Raji (cell line): ENCODE measurements around the gene CNBD2.

Source experiments
- POLR2A ChIP-seq: IDR thresholded peaks from 2 replicates; pipeline ENCODE4 v1.6.1; 2011; ENCODE audit warnings: low read depth, low read length, control low read depth; ENCODE audit not compliant: insufficient read depth

The CNBD2 gene

DNA sequence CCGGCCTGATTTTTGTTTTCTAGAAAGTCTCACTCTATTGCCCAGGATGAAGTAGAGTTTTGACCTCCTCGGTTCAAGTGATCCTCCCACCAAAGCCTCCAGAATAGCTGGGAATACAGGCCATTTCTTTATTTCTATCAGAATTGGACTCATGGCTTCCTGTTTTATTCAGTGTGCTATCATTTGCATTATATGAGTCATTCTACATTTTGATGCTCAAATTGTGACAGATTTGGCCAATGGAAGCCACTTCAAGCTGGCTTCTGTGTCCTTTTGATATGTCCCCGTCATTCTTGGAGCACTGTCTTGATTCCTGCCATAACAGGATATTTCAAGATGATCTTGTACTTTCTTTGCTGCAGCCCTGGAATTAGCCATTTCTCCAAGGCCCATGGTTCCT, 75.1 kb downstream of the CNBD2 start:
- TF ChIP-seq POLR2A: no peak

GRCh38 chr20:36043892-36044515, 75.6 kb downstream of the CNBD2 start:
- no peak for TF ChIP-seq POLR2A

GRCh38 chr20:36045373-36045714, 77.0 kb downstream of the CNBD2 start:
- no peak; the same call in 1 of the 2 replicates for TF ChIP-seq POLR2A

DNA sequence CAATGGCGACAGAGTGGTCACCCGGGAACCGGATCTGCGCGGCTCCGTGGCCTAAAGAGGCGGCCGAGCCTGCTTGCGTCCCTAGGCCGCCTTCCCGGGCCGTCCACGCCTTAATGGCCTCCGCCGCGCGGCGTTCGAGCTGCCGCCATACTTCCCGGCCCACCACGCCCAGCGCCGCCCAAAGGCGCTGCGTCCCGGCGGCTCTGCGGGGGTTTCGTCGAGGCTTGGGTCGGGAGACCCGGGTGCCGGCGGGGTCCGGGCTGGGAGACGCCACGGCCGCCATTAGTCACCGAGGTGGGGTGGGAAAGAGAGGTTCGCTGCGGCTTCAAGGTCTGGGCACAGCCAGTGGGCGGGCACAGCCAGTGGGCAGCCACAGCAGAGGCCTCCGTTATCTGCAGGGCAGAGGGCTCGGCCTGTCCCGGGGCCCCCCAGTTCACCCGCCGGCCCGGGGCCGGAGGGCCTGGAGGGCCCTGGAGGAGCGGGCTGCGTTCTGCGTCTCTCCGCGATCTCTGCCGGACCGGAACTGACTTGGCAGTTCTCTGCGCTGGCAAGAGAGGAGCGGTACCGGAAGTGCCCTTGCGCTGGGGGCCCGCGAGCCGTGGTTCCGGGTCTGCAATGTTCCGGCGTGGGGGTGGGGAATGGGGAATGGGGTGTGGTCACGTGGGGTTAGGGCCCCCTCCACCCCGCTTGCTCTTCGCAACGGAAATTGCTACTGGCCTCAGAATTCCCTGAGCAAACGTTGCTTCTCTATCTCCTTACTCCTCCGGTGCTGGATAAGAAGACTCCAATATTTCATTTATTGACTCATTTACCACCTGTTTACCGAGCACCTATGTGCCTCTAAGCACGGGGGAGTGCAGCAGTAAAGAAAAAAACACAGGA, 82.3 kb downstream of the CNBD2 start:
- TF ChIP-seq POLR2A: peak; percentile 96

DNA sequence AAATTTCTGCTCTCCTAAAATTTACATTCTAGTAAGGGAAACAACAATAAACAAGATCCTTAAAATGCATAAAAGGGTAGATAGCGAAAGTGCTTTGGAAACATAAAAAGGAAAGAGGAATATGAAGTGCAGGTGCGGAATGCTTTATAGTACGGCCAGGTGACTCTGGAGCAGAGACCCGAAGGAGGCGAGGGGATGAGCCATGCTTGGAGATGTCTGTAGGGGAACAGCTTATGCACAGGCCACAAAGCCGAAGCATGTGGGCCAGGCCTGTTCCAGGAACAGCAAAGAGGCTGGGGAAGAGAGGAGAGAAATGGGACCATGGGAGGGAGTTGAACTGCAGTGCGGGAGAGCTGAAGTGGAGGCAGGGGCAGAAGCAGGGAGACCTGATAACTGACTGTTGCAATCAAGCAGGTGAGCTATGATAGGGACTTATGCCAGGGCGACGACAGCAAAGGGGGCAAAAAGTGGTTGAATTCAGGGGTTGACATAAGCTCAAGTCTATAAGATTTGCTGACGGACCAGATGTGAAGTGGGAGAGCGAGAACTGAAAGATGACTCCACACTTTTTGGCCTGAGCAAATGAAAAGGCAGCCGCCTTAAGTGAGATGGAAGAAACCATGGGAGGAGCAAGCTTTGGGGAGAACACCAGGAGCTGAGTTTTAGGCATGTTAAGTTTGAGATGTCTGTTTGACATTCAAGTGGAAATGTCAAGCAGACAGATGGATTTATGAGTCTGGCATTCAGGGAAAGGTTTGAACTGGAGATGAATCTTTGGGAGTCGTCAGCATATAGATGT, 83.1 kb downstream of the CNBD2 start:
- no peak for TF ChIP-seq POLR2A

GRCh38 chr20:36052117-36052513, 83.7 kb downstream of the CNBD2 start:
- TF ChIP-seq POLR2A: no peak

DNA sequence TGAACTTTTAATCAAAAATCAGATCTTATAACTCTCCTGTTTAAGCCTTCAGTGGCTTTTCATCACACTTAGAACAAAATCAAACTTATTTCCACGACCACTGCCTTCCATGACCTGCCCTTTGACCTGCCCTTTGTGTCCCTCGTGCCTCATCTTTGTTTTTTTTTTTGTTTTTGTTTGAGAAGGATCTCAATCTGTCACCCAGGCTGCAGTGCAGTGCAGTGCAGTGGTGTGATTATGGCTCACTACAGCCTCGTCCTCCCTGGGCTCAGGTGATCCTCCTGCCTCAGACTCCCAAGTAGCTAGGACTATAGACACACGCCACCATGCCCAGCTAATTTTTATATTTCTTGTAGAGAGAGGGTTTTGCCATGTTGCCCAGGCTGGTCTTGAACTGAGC, 86.8 kb downstream of the CNBD2 start:
- no peak for TF ChIP-seq POLR2A

DNA sequence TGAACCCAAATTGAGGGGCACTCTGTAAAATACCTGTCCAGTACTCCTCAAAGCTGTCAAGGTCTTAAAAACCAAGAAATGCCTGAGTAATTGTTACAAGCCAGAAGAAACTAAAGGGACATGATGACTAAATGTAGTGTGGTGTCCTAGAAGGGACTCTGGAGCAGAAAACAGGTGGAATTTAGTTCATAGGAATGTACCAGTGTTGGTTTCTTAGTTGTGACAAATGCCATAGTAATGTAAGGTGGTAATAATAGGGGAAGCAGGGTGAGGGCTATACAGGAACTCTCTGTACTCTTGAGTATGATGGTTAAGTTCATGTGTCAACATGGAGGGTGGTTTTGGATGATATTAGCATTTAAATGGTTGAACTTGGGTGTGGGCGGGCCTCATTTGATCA, 92.3 kb downstream of the CNBD2 start:
- TF ChIP-seq POLR2A: no peak

DNA sequence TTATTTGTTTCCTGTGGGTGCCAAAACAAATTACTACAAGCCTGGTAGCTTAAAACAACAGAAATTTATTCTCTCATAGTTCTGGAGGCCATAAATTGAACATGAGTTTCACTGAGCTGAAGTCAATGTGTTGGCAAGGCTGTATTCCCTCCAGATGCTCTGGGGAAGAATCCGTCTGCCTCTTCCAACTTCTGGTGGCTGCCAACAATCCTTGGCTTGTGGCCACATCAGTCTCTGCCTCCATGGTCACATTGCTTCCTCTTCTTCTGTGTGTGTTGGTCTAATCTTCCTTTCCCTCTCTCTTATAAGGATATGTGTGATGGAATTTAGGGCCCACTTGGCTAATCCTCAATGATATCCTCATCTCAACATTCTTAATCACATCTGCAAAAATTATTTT, 93.4 kb downstream of the CNBD2 start:
- no peak for TF ChIP-seq POLR2A

DNA sequence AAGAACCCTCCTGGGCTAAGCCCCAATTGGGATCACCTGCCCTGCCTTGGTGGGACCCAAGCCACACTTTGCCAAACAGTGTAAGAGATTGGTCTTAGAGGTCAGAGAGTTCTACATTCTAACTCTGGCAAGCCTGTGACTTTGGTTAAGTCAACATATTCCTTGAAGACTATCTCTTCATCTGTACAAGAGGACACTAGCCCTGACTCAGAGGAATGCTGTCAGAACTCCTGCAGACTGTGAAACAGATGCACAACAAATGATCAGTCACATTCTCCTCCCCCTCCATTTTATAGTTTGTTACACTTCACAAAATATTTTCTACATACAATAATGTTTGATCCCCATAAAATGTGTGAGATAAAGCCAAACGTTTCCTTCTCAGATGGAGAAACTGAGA, 94.4 kb downstream of the CNBD2 start:
- no peak for TF ChIP-seq POLR2A

DNA sequence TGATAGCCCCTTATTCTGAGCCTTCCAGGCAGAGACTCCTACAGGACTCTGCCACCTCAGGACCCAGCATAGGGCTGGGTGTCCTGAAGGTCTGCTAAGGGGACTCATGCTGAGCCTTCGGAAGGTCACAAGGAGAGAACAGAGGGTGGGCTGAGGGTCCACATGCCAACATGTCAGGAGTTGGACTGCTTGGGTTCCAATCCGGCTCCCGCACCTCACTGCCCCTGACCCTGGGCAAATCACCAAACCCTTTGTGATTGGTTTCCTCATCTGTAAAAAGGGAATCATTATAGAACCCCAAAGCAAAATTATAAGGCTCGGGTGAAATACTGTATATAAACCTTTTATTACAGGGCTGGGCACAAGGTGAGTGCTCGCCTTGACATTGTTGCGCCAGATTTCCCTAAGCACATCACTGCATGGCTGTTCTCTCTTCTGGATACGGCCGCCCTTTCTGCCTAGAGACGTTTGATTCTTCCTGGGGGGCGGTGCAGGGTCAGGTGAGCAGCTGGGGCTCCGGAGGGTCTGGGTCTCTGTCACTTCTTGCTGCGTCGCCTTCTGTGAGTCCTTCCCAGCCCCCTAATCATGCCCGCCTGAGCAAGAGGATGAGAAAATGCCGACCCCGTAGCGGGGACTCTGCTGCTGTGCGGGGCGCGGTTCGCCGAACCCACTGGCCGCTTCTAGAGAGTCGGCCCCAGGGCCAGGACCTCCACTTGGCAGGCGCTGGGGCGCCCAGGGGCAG, 95.7 kb downstream of the CNBD2 start:
- TF ChIP-seq POLR2A: no peak

DNA sequence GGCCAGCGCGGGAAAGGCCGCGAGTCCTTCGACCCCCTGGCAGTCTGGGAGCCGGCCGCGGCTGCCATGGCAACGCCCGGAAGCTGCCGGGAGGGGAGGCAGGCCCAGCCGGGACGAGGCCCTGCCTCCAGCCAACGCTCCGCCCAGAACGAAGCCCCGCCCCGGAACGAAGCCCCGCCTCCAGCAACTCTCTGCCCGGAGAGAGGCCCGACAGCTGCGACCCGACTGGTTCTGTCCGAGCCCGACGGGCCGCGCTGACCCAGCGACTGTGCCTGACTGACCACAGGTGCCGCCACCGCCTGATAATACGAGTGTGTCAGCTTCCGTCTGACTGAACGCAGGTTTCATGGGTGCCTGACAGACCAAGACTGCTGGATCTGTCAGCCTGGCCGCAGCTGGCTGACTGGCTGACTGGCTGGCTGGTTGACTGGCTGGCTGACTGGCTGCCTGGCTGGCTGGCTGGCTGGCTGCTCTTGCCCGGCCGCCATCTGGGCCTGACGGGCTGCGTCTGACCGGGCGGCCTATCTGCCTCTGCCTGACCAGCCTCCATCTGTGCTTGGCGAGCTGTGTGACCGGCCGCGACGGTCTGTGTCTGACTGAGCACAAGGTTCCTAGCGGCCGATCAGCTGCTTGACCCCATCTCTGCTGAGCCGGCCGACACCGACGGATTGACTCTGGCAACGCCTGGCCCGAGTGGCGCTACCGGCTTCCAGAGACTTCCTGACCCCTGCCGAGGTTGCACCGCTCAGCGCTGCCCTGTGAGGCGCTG, 96.5 kb downstream of the CNBD2 start:
- TF ChIP-seq POLR2A: peak; percentile 34; the same call in 1 of the 2 replicates

GRCh38 chr20:36065427-36065998, 97.1 kb downstream of the CNBD2 start:
- no peak for TF ChIP-seq POLR2A

DNA sequence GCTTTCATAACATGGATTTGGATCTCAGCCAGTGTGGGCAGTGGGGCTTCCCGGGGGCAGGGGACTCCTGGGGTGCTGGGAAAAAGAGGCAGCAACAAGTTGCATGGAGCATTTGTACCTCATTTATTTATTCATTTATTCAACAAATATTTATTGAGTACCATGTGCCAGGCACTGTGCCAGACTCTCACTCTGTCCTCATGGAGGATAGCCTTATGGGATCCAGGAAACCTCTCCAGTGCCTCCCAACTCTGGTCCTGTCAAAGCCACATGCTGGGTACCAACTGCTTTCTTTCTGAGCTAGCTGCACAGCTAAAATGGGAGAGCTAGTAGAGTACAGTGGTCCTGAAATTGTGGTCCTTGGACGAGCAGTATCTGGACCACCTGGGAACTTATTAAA, 98.4 kb downstream of the CNBD2 start:
- TF ChIP-seq POLR2A: no peak

- no peak for TF ChIP-seq POLR2A
These were observed 102.1 kb downstream of the CNBD2 start for GRCh38 chr20:36070451-36070850.

- TF ChIP-seq POLR2A: no peak
These were observed 103.5 kb downstream of the CNBD2 start for GRCh38 chr20:36071848-36072247.
